Right lobe of liver (tissue), 6 donors: Measurements from ENCODE around the gene ZNF75A. TPM values are rescaled to one million over a fixed set of nuclear protein-coding genes. Genes with fewer than 3 reads are reported as not detected.

Experiments
- ATAC-seq, 4 donors: fragments of 200-7000 bp; cut with Tn5 transposase; one replicate each; pipeline ENCODE4 v1.9.1; 2020; ENCODE audit warnings: mild to moderate bottlenecking in 4 of 4, moderate library complexity in 4 of 4
- DNase-seq, 3 donors: peaks; one replicate each; pipeline ENCODE4 v3.0.0-alpha.2; 2020
- H3K27ac ChIP-seq, 3 donors: fragments of 200-600 bp; one replicate each; pipeline ENCODE4 v1.8.0; 2022
- H3K27me3 ChIP-seq, 2 donors: fragments of 200-600 bp; one replicate each; pipeline ENCODE4 v1.8.0; 2022
- H3K36me3 ChIP-seq, 4 donors: fragments of 200-600 bp; sonication (generic) in 1 of 4; one replicate each; pipeline versions ENCODE4 v1.5.1 to v1.8.0; 2017 to 2022; ENCODE audit warnings: control low read depth in 1 of 4
- H3K4me1 ChIP-seq, 4 donors: fragments of 200-600 bp; sonication (generic) in 1 of 4; one replicate each; pipeline versions ENCODE4 v1.5.1 to v1.8.0; 2017 to 2022; ENCODE audit warnings: control low read depth in 1 of 4
- H3K4me3 ChIP-seq, 3 donors: fragments of 200-600 bp; one replicate each; pipeline ENCODE4 v1.8.0; 2022
- H3K9me3 ChIP-seq, 4 donors: fragments of 200-600 bp; sonication (generic) in 1 of 4; one replicate each; pipeline versions ENCODE4 v1.5.1 to v1.8.0; 2017 to 2022; ENCODE audit warnings: control low read depth in 1 of 4
- CTCF ChIP-seq, 4 donors: fragments of 200-600 bp in 3 of 4; fragments of 450-650 bp in 1 of 4; IDR thresholded peaks; one replicate each; pipeline versions ENCODE4 v1.5.1 to v1.8.0; 2016 to 2022; ENCODE audit warnings: antibody characterized with exemption in 4 of 4, mild to moderate bottlenecking in 2 of 4
- POLR2A ChIP-seq: fragments of 450-650 bp; IDR thresholded peaks from one replicate; pipeline ENCODE4 v1.6.1; 2017; ENCODE audit warnings: antibody characterized with exemption, mild to moderate bottlenecking
- WGBS: methylation state at CpG from one replicate; pipeline ENCODE4 v1.1.6; 2018; ENCODE audit warnings: low coverage, low lambda C conversion rate; ENCODE audit not compliant: insufficient coverage; ENCODE audit errors: missing lambda C conversion rate; 5-methylcytosine and 5-hydroxymethylcytosine counted together
- intact Hi-C, 2 donors: fragments of 100-400 bp; cut with DNase I; formaldehyde crosslinking; loops; one replicate each; pipeline versions ENCODE4 v1.11.2 to v1.14.1; 2022
- total RNA-seq, 6 experiments: library from RNA; depleted of rRNA in 2 of 6; stranded (reverse); fragments of >200 nt in 2 of 6; fragmentation: NEBNext Ultra II Directional in 3 of 6; extraction: Animal tissue kit (Norgen Biotek cat#: 25700) in 3 of 6; gene quantifications; one replicate each; pipeline versions ENCODE4 v1.1.0 to v1.2.4, GENCODE V29; 2016 to 2023
- donor health status: DM: no; HTN: yes; CAD: no.
- donor health status: DM: no; HTN: no; CAD: no.
- donor health status: DM: no; HTN: no; CAD: no.
- donor health status: DM: no; HTN: yes; CAD: no.
- donor health status: DM: no; HTN: yes; CAD: no.

Gene ZNF75A
- total RNA-seq, 6 experiments from 2014 or later, result 7.5 to 11.5 (median 10.5) TPM

GRCh38 chr16:3274490-3274889 lies 30.8 kb upstream of the ZNF75A start:
- no peak overlapping the region for H3K4me3 ChIP-seq
- DNase-seq, result no peak
- no peaks in the 10 kb centered on the region for H3K27me3 ChIP-seq
- H3K9me3 ChIP-seq, result no peaks in the 10 kb centered on the region
- no peaks in the 10 kb centered on the region for H3K36me3 ChIP-seq
- 56% methylated on average over 4 of the region's 4 CpGs for WGBS
- no peak overlapping the region for H3K27ac ChIP-seq
- intact Hi-C loops, result no loop called here
- ATAC-seq, result no peak
- no peaks in the 10 kb centered on the region for H3K4me1 ChIP-seq
- TF ChIP-seq CTCF (IDR thresholded peaks at IDR 0.05) (no peak), POLR2A (no peak)

- no peak for ATAC-seq
- Histone ChIP-seq H3K27me3 (no peaks in the 10 kb centered on the region), H3K9me3 (no peaks in the 10 kb centered on the region), H3K36me3 (no peaks in the 10 kb centered on the region), H3K27ac (no peak overlapping the region), H3K4me3 (no peak overlapping the region), H3K4me1 (no peaks in the 10 kb centered on the region)
- DNase-seq, result no peak
- TF ChIP-seq POLR2A, result no peak
- TF ChIP-seq CTCF (IDR thresholded peaks at IDR 0.05), result no peak
- intact Hi-C loops, result no loop called here
These were observed 30.4 kb upstream of the ZNF75A start for GRCh38 chr16:3274947-3275346.

- intact Hi-C loops, result no loop called here
- DNase-seq (no peak), ATAC-seq (no peak)
- Histone ChIP-seq H3K27me3 (no peaks in the 10 kb centered on the region), H3K9me3 (no peaks in the 10 kb centered on the region), H3K27ac (no peak overlapping the region), H3K4me3 (no peak overlapping the region), H3K36me3 (no peaks in the 10 kb centered on the region), H3K4me1 (peaks cover 0 to 1% (median 0%) of the 10 kb centered on the region in 4 donors)
- TF ChIP-seq POLR2A (no peak), CTCF (IDR thresholded peaks at IDR 0.05) (no peak)
- 76% methylated on average over 4 of the region's 5 CpGs for WGBS
These were observed 28.6 kb upstream of the ZNF75A start for GRCh38 chr16:3276679-3277078.

GRCh38 chr16:3281222-3281820 lies 24.0 kb upstream of the ZNF75A start:
- H3K4me3 ChIP-seq, result no peak overlapping the region
- TF ChIP-seq POLR2A, result no peak
- no peak for TF ChIP-seq CTCF (IDR thresholded peaks at IDR 0.05)
- ATAC-seq, result no peak
- peaks cover 0 to 21% (median 3%) of the 10 kb centered on the region in 4 donors for H3K4me1 ChIP-seq
- H3K9me3 ChIP-seq, result peaks cover 0 to under 1% (median 0%) of the 10 kb centered on the region in 4 donors
- peaks cover 0 to 6% (median 6%) of the 10 kb centered on the region in 4 donors for H3K36me3 ChIP-seq
- DNase-seq, result no peak
- intact Hi-C loops, result loop anchor here in 1 of 2 donors (10.0 kb wide), 1 partner anchor 213 kb away; the partner anchor contains the start of gene C16orf90
- no peaks in the 10 kb centered on the region for H3K27me3 ChIP-seq
- no peak overlapping the region for H3K27ac ChIP-seq
- WGBS, result 77% methylated on average over 5 of the region's 6 CpGs
